Superior temporal gyrus (tissue), 1 donor: ENCODE measurements around the gene RPN2.
A peak's percentile ranks its signal among the peaks of the same experiment; 100 is the strongest.

Experiments used
- DNase-seq: peaks from one replicate; pipeline ENCODE4 v3.0.0-alpha.2; 2016; ENCODE audit errors: extremely low spot score

The RPN2 gene

DNA sequence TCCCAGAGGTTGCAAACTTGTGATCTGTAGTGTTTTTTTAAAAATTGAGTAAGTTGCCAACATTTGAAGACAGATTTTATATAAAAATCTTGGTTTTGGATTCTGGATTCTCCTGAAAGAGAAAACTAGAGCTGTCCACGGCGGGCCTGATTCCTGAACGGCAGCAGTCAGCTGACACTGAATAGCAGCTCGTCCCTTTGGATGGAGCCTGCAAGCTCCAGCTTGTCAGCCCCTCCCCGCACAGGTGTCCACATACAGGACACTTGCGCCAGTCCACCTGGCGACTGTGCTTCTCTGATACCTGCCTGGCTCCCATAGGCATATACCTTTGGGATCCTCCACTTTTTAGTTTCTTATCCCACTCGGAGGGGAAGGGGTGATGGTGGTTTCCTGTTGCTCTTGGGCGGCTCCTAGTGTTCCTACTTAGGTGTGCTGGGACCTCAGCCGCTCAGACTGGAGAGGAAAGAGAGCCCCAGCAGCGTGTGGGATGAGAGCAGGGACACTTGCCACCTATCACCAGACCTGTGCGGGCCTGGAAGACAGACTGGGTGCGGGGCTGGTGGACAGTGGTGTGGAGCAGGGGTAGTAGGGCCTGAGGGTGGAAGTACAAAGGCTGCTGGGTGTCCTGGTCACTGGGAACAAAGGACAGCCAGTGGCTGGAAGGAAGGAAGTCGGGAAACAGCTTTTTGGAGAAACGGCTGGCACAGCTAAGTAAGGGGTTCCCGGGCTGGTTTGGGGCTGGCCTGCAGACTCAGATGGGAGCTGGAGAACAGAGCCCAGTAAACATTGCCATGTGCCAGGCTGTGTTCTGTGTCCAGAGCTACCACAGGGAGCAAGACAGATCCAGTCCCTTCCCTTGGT, 64.2 kb downstream of the RPN2 start:
- no peak for DNase-seq

GRCh38 chr20:37243937-37244571, 64.9 kb downstream of the RPN2 start:
- no peak for DNase-seq

DNA sequence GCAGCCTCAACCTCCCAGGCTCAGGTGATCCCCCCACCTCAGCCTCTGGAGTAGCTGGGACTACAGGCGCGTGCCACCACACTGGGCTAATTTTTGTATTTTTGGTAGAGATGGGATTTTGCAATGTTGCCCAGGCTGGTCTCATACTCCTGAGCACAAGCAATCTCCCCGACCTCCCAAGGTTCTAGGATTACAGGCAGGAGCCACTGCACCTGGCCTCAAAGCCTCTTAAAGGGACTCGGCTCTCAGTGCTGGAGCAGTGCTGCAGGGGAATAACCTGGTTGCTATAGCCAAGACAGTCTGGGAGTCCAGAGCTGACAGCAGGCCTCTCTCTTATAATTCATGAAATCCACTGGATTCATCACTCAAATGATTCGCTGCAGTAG, 65.4 kb downstream of the RPN2 start:
- DNase-seq, result no peak

GRCh38 chr20:37245216-37246150, 66.4 kb downstream of the RPN2 start:
- DNase-seq, result no peak

DNA sequence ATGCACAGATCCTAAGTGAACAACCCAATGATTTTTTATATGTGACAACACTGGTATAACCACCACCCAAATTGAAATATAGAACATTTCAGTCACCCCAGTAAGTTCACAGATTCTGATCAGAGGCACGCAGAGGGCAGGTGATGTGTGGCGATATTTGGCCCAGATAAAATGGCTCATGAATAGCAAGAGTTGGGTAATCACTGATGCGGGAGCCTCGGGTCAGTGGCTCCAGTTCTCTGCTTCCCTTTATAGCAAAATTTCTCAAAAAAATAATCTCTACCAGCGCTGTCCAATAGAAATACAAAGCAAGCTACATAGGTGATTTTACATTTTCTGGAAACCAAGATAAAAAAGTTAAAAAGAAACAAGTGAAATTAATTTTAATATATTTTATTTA, 67.6 kb downstream of the RPN2 start:
- DNase-seq, result no peak

- no peak for DNase-seq
These were observed 68.4 kb downstream of the RPN2 start for GRCh38 chr20:37247547-37247946.

GRCh38 chr20:37249304-37249703, 70.2 kb downstream of the RPN2 start:
- DNase-seq, result no peak

DNA sequence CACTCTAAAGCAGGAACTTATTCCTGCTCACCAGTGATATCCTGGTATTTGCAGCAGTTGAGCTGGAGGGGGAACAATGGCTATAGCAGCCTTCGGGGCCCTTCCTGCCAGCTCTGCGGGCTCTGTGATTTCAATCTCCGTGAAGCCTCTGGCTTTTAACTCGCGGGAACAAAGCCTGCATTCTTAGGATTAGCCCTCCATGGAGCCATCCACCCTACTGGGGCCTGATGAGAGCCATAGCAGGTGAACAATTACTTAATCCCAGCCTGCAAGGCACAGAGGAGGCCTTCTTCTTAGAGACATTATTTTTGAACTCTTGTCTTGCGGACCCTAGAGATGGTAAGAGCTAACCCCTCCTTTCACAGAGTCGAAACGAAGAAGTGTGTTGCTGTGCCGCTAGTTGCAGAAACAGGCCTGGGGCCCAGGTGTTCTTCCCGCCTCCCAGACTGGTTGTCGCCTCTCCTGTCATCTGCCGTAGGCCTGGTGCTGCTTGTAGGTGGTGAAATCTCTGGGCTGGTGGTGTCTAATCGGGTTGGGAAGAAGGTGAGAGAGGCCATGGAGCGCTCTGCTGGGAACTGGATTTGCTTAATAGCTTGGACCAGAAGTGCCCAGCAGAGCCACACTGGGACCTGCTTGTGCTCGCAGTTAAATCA, 72.8 kb downstream of the RPN2 start:
- peak; percentile 32 for DNase-seq

DNA sequence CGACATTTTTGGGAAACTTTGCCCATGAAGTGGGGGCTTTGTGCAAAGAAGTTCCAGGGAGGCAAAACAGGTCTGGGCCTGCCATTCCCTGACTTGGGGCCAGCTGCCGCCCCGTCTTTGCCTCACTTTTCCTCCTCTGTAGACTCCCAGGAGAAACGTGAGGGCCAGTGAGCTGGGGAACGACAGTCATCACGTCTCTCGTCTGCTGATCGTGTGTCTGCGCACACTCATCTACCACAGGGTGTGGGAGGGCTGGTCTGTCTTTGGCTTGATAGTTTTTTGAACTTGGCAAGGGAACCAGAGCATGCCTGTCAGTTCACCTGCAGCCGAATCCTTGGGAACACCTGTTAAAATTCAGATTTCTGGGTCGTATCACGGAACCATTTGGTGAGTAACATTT, 74.0 kb downstream of the RPN2 start:
- DNase-seq, result no peak

GRCh38 chr20:37254114-37254878, 75.2 kb downstream of the RPN2 start:
- DNase-seq, result no peak

GRCh38 chr20:37256286-37256685, 77.2 kb downstream of the RPN2 start:
- DNase-seq, result no peak

DNA sequence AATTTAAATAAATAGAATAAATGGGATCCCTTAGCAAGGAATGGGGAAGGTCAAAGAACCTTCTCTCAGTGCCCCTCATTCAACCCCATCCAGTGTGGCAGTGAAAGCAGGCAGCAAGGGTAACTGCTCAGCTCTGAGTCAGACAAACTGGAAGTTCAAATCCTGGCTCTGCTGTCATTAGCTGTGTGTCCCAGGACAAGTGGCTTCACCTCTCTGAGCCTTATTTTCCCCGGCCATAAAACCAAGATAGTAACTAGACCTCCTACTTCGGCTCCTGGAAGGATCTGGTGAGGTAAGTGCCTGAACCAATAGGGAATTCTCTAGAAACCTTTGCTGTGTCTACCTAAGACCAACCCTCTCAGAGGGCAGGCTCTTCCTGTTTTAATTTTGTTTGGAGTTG, 78.4 kb downstream of the RPN2 start:
- no peak for DNase-seq

DNA sequence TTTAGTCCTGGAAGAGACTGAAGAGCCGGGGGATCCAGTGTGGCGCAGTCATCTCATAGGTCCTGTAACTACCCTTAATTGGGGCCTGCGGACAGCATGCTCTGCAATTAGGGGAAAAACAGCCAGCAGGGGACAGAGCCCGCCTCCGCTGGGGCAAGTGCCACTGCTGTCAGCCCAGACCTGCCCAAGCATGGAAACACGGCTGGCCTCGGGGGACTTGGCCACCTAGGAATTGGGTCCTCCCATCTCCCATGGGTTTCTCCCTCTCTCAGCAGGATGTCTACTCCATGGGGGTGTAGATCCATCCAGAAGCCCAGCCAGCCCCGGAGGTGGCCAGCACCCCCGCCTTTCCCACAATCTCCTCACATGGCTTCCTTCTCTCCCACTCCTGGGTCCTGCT, 78.9 kb downstream of the RPN2 start:
- no peak for DNase-seq

DNA sequence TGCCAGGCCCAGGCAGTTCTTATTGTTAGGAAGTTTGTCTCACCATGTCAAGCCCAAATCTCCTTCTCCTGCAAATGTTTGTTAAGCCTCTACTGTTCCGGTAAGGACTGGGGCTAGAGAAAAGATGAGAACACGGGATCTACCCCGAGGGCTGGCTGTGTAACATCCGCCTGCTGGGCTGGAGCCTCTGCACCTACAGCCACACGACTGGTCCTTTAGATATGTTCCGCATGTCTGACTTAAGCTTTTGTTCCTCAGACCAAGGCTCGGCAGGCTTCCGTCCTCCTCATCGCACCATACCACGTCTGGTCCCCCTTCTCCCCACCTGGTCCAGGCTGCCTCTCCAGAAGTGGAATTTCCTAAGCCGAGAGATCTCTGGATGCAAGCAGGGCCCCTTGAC, 79.9 kb downstream of the RPN2 start:
- no peak for DNase-seq

GRCh38 chr20:37259865-37260264, 80.7 kb downstream of the RPN2 start:
- no peak for DNase-seq

GRCh38 chr20:37260923-37261322, 81.8 kb downstream of the RPN2 start:
- DNase-seq, result no peak

DNA sequence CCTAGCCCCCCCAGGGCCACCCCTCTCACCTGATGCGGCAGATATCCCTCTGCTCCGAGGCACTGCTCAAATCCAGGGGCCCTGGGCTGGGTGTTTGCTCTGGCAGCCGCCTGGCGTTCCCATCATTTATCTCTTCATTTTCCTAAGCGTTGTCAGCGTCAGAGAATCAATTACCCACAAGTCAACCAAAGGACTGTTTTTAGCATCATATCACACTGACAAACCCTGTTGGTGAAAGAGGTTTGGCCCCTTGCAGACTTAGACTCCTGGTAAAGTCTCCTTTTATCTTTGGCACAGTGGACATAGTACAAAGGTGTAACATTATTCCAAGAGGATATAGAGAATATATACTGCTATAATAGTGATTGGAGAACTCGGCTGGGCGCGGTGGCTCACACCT, 82.6 kb downstream of the RPN2 start, which contains the start of gene GHRH:
TSS of gene GHRH (minus strand) at position 101 of the 400 bp plus-strand sequence. CDS start 4,925 bp downstream, outside the sequence.
- DNase-seq, result no peak

DNA sequence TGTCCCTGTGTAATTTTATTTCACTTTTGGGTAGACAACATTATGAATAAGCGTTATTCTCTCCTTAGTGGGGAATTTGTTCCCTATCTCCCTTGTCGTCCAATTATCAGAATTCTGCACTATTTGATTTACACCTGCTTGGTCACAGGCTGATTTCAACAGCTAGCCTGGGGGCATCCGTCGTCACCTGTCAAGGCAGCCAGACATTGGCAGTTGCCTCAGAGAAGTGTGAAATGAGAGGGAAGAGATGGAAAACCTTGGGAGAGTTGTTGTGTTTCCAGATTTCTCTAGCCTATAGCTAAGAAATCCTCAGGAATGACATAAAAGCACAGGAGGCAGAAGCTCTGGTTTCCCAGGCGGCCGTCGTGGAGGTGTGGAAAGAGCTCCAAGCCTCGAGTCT, 83.4 kb downstream of the RPN2 start:
- DNase-seq, result no peak

GRCh38 chr20:37263686-37264085, 84.6 kb downstream of the RPN2 start:
- DNase-seq, result no peak

- no peak for DNase-seq
These were observed 86.0 kb downstream of the RPN2 start for GRCh38 chr20:37265152-37265551.
